Activated T-helper 17 cell treated with anti-CD3 and anti-CD28 coated beads, Interleukin-2, amount 50 U/mL, for 72 hours (primary cell): ENCODE measurements around the gene PAQR5. TPM values are rescaled to one million over a fixed set of nuclear protein-coding genes. Genes with fewer than 3 reads are reported as not detected.

Source experiments
- ATAC-seq: fragments of 150-1000 bp; cut with Tn5 transposase; replicated peaks from 2 replicates; pipeline ENCODE4 v1.10.0; 2021; ENCODE audit warnings: mild to moderate bottlenecking, moderate library complexity
- H3K27ac Mint-ChIP-seq: one replicate; pipeline ENCODE4 v1.8.0; 2022; ENCODE audit warnings: mixed read lengths
- H3K27me3 Mint-ChIP-seq: one replicate; pipeline ENCODE4 v1.8.0; 2022; ENCODE audit warnings: mixed read lengths
- H3K36me3 Mint-ChIP-seq: one replicate; pipeline ENCODE4 v1.8.0; 2022; ENCODE audit warnings: low read depth, mild to moderate bottlenecking, mixed read lengths
- H3K4me1 Mint-ChIP-seq: one replicate; pipeline ENCODE4 v1.8.0; 2022; ENCODE audit warnings: mixed read lengths
- H3K4me3 Mint-ChIP-seq: one replicate; pipeline ENCODE4 v1.8.0; 2022; ENCODE audit warnings: mild to moderate bottlenecking, mixed read lengths
- H3K9me3 Mint-ChIP-seq: one replicate; pipeline ENCODE4 v1.8.0; 2022; ENCODE audit warnings: mixed read lengths
- total RNA-seq, 2 donors: library from RNA; stranded (reverse); gene quantifications; one replicate each; pipeline ENCODE4 v1.2.3, GENCODE V29; 2022

The PAQR5 gene
- total RNA-seq, 2 donors from 2014 or later = not detected

- H3K36me3 Mint-ChIP-seq = peaks cover 19% of the 10 kb centered on the region
- no peaks in the 10 kb centered on the region for H3K9me3 Mint-ChIP-seq
- no peak for ATAC-seq
- peaks cover 5% of the 10 kb centered on the region for H3K4me1 Mint-ChIP-seq
- H3K4me3 Mint-ChIP-seq = peak overlapping the region; percentile 80
- no peaks in the 10 kb centered on the region for H3K27me3 Mint-ChIP-seq
- no peak overlapping the region for H3K27ac Mint-ChIP-seq
Measured at GRCh38 chr15:69415381-69415780, 116.7 kb downstream of the PAQR5 start.

- peaks cover 5% of the 10 kb centered on the region for H3K4me1 Mint-ChIP-seq
- no peak for ATAC-seq
- H3K27ac Mint-ChIP-seq = no peak overlapping the region
- H3K27me3 Mint-ChIP-seq = no peaks in the 10 kb centered on the region
- H3K9me3 Mint-ChIP-seq = no peaks in the 10 kb centered on the region
- peaks cover 34% of the 10 kb centered on the region for H3K36me3 Mint-ChIP-seq
- no peak overlapping the region for H3K4me3 Mint-ChIP-seq
Measured at GRCh38 chr15:69417581-69417980, 118.9 kb downstream of the PAQR5 start.

GRCh38 chr15:69421498-69421897 is 122.8 kb downstream of the PAQR5 start:
- no peaks in the 10 kb centered on the region for H3K4me1 Mint-ChIP-seq

GRCh38 chr15:69422336-69422895 is 123.7 kb downstream of the PAQR5 start:
- Mint-ChIP-seq H3K9me3 (no peaks in the 10 kb centered on the region), H3K36me3 (peaks cover 58% of the 10 kb centered on the region), H3K27me3 (no peaks in the 10 kb centered on the region), H3K27ac (no peak overlapping the region), H3K4me3 (no peak overlapping the region), H3K4me1 (no peaks in the 10 kb centered on the region)
- ATAC-seq = no peak

More at GRCh38 chr15:69421498-69421897, 122.8 kb downstream of the PAQR5 start:
- Mint-ChIP-seq H3K36me3 (peaks cover 56% of the 10 kb centered on the region), H3K9me3 (no peaks in the 10 kb centered on the region), H3K27ac (no peak overlapping the region), H3K4me3 (no peak overlapping the region), H3K27me3 (no peaks in the 10 kb centered on the region)
- no peak for ATAC-seq

GRCh38 chr15:69424001-69424400 is 125.3 kb downstream of the PAQR5 start:
- Mint-ChIP-seq H3K4me1 (no peaks in the 10 kb centered on the region), H3K27me3 (no peaks in the 10 kb centered on the region), H3K9me3 (no peaks in the 10 kb centered on the region)

GRCh38 chr15:69424748-69425413 is 126.2 kb downstream of the PAQR5 start:
- H3K27ac Mint-ChIP-seq = no peak overlapping the region
- ATAC-seq = no peak
- no peaks in the 10 kb centered on the region for H3K27me3 Mint-ChIP-seq
- H3K4me3 Mint-ChIP-seq = no peak overlapping the region
- no peaks in the 10 kb centered on the region for H3K4me1 Mint-ChIP-seq
- H3K36me3 Mint-ChIP-seq = peaks cover 54% of the 10 kb centered on the region
- H3K9me3 Mint-ChIP-seq = no peaks in the 10 kb centered on the region

More at GRCh38 chr15:69424001-69424400, 125.3 kb downstream of the PAQR5 start:
- Mint-ChIP-seq H3K27ac (no peak overlapping the region), H3K36me3 (peaks cover 55% of the 10 kb centered on the region), H3K4me3 (no peak overlapping the region)
- no peak for ATAC-seq

- Mint-ChIP-seq H3K4me1 (no peaks in the 10 kb centered on the region), H3K27me3 (no peaks in the 10 kb centered on the region), H3K27ac (no peak overlapping the region), H3K36me3 (peaks cover 43% of the 10 kb centered on the region), H3K9me3 (no peaks in the 10 kb centered on the region), H3K4me3 (no peak overlapping the region)
- ATAC-seq = no peak
Measured at GRCh38 chr15:69433831-69434230, 135.1 kb downstream of the PAQR5 start.

GRCh38 chr15:69434238-69434637 is 135.5 kb downstream of the PAQR5 start:
- Mint-ChIP-seq H3K4me1 (no peaks in the 10 kb centered on the region), H3K27ac (no peak overlapping the region), H3K36me3 (peaks cover 43% of the 10 kb centered on the region), H3K4me3 (no peak overlapping the region), H3K27me3 (no peaks in the 10 kb centered on the region), H3K9me3 (no peaks in the 10 kb centered on the region)
- no peak for ATAC-seq

GRCh38 chr15:69434679-69435078 is 136.0 kb downstream of the PAQR5 start:
- H3K27me3 Mint-ChIP-seq = no peaks in the 10 kb centered on the region
- no peak for ATAC-seq
- no peaks in the 10 kb centered on the region for H3K9me3 Mint-ChIP-seq
- H3K36me3 Mint-ChIP-seq = peaks cover 43% of the 10 kb centered on the region
- no peaks in the 10 kb centered on the region for H3K4me1 Mint-ChIP-seq
- H3K4me3 Mint-ChIP-seq = no peak overlapping the region
- H3K27ac Mint-ChIP-seq = no peak overlapping the region

GRCh38 chr15:69435985-69436384 is 137.3 kb downstream of the PAQR5 start:
- Mint-ChIP-seq H3K36me3 (peaks cover 53% of the 10 kb centered on the region), H3K27me3 (no peaks in the 10 kb centered on the region)

GRCh38 chr15:69436951-69437350 is 138.2 kb downstream of the PAQR5 start:
- no peaks in the 10 kb centered on the region for H3K4me1 Mint-ChIP-seq
- no peaks in the 10 kb centered on the region for H3K9me3 Mint-ChIP-seq
- peaks cover 54% of the 10 kb centered on the region for H3K36me3 Mint-ChIP-seq
- H3K27ac Mint-ChIP-seq = no peak overlapping the region
- no peak for ATAC-seq
- no peaks in the 10 kb centered on the region for H3K27me3 Mint-ChIP-seq
- H3K4me3 Mint-ChIP-seq = no peak overlapping the region

More at GRCh38 chr15:69435985-69436384, 137.3 kb downstream of the PAQR5 start:
- no peak for ATAC-seq
- no peak overlapping the region for H3K4me3 Mint-ChIP-seq
- no peak overlapping the region for H3K27ac Mint-ChIP-seq
- H3K9me3 Mint-ChIP-seq = no peaks in the 10 kb centered on the region
- H3K4me1 Mint-ChIP-seq = no peaks in the 10 kb centered on the region

GRCh38 chr15:69439623-69440022 is 140.9 kb downstream of the PAQR5 start:
- ATAC-seq = no peak
- H3K9me3 Mint-ChIP-seq = no peaks in the 10 kb centered on the region
- H3K4me3 Mint-ChIP-seq = no peak overlapping the region
- H3K27me3 Mint-ChIP-seq = no peaks in the 10 kb centered on the region
- H3K4me1 Mint-ChIP-seq = no peaks in the 10 kb centered on the region
- H3K36me3 Mint-ChIP-seq = peaks cover 60% of the 10 kb centered on the region
- no peak overlapping the region for H3K27ac Mint-ChIP-seq

- no peaks in the 10 kb centered on the region for H3K4me1 Mint-ChIP-seq
- no peaks in the 10 kb centered on the region for H3K9me3 Mint-ChIP-seq
- H3K36me3 Mint-ChIP-seq = peaks cover 50% of the 10 kb centered on the region
- H3K27ac Mint-ChIP-seq = peak overlapping the region; percentile 38
- peak; percentile 89 for ATAC-seq
- H3K27me3 Mint-ChIP-seq = no peaks in the 10 kb centered on the region
- H3K4me3 Mint-ChIP-seq = peak overlapping the region; percentile 23
Measured at GRCh38 chr15:69443032-69443611, 144.4 kb downstream of the PAQR5 start.

- no peaks in the 10 kb centered on the region for H3K9me3 Mint-ChIP-seq
- no peaks in the 10 kb centered on the region for H3K27me3 Mint-ChIP-seq
- H3K36me3 Mint-ChIP-seq = peaks cover 34% of the 10 kb centered on the region
- H3K4me3 Mint-ChIP-seq = no peak overlapping the region
- no peak for ATAC-seq
- no peak overlapping the region for H3K27ac Mint-ChIP-seq
- no peaks in the 10 kb centered on the region for H3K4me1 Mint-ChIP-seq
Measured at GRCh38 chr15:69444686-69445085, 146.0 kb downstream of the PAQR5 start.

- H3K4me1 Mint-ChIP-seq = no peaks in the 10 kb centered on the region
- H3K27ac Mint-ChIP-seq = no peak overlapping the region
- no peak for ATAC-seq
- H3K9me3 Mint-ChIP-seq = no peaks in the 10 kb centered on the region
- peaks cover 23% of the 10 kb centered on the region for H3K36me3 Mint-ChIP-seq
- no peaks in the 10 kb centered on the region for H3K27me3 Mint-ChIP-seq
- no peak overlapping the region for H3K4me3 Mint-ChIP-seq
Measured at GRCh38 chr15:69446953-69447352, 148.2 kb downstream of the PAQR5 start.
